Measurements from ENCODE around the gene NPW. TPM values are rescaled to one million over a fixed set of nuclear protein-coding genes. Genes with fewer than 3 reads are reported as not detected.
A peak's percentile ranks its signal among the peaks of the same experiment; 100 is the strongest.

NPW gene
- polyA plus RNA-seq, 1 donor (not counting 4 experiments of a cell fraction or from before 2014, with no cell fraction given) = not detected

DNA sequence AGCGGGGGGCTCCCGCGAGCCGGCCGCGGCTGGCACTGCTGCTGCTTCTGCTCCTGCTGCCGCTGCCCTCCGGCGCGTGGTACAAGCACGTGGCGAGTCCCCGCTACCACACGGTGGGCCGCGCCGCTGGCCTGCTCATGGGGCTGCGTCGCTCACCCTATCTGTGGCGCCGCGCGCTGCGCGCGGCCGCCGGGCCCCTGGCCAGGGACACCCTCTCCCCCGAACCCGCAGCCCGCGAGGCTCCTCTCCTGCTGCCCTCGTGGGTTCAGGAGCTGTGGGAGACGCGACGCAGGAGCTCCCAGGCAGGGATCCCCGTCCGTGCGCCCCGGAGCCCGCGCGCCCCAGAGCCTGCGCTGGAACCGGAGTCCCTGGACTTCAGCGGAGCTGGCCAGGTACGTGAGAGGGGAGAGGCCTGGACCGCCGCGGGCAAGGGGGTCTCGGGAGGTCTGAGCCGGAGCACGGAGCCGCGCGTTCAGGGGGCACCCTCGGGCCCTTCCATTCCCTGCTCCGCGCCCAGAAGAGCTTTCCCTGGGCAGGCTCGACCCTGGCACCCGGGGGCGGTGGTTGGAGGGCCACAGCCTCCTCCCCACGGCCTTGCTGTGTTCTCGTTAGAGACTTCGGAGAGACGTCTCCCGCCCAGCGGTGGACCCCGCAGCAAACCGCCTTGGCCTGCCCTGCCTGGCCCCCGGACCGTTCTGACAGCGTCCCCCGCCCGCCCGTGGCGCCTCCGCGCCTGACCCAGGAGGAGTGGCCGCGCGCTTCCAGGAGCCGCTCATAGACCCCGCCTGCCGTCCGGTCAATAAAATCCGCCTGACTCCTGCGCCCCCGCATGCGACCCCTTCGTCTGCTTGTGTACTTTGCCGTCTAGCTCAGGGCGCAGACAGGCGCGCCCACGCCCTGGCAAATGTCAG lies 591 bp downstream of the NPW start:
- Histone ChIP-seq H3K36me3 (ENCODE audit: control insufficient read depth in 2 of 2, extremely low read depth in 1 of 2, insufficient read depth in 2 of 2, low read length in 2 of 2) (no peaks in the 10 kb centered on the region), H3K9me3 (ENCODE audit: control insufficient read depth, low read depth, low read length) (no peaks in the 10 kb centered on the region), H4K20me1 (ENCODE audit: control insufficient read depth, extremely low read depth, insufficient read depth, low read length) (no peaks in the 10 kb centered on the region), H3K9ac (ENCODE audit: control insufficient read depth, extremely low read depth, insufficient read depth, low read length) (no peak overlapping the region), H3K4me1 (ENCODE audit: control insufficient read depth, extremely low read depth, insufficient read depth, low read length) (peaks cover 17% of the 10 kb centered on the region), H3K27ac (ENCODE audit: control insufficient read depth, insufficient read depth, low read length) (no peak overlapping the region), H3K27me3 (ENCODE audit: control insufficient read depth, extremely low read depth, insufficient read depth, low read length) (peaks cover 24% of the 10 kb centered on the region), H3K4me2 (ENCODE audit: control insufficient read depth, extremely low read depth, insufficient read depth, low read depth, low read length) (no peak overlapping the region), H2AFZ (ENCODE audit: control insufficient read depth, low read length) (no peak overlapping the region), H3K9me1 (ENCODE audit: control insufficient read depth, extremely low read depth, insufficient read depth, low read length) (no peaks in the 10 kb centered on the region), H3K4me3 (ENCODE audit: control insufficient read depth in 2 of 3, extremely low read depth in 1 of 3, insufficient read depth in 2 of 3, low read depth in 1 of 3, low read length in 3 of 3) (no peak overlapping the region), H3K79me2 (ENCODE audit: control insufficient read depth, insufficient read depth, low read length) (no peaks in the 10 kb centered on the region)
- no peak for DNase-seq (ENCODE audit: low read depth, low spot score)
- FAIRE-seq = no peak
- dilution Hi-C loops (cut with MboI; ENCODE audit: extremely low pct_ligation_motif_present, low sequenced_read_pairs) = no loop called here
- peak; percentile 52 for TF ChIP-seq EZH2 (IDR thresholded peaks at IDR 0.05; ENCODE audit: low read length)
- TF ChIP-seq, protein P1, sequence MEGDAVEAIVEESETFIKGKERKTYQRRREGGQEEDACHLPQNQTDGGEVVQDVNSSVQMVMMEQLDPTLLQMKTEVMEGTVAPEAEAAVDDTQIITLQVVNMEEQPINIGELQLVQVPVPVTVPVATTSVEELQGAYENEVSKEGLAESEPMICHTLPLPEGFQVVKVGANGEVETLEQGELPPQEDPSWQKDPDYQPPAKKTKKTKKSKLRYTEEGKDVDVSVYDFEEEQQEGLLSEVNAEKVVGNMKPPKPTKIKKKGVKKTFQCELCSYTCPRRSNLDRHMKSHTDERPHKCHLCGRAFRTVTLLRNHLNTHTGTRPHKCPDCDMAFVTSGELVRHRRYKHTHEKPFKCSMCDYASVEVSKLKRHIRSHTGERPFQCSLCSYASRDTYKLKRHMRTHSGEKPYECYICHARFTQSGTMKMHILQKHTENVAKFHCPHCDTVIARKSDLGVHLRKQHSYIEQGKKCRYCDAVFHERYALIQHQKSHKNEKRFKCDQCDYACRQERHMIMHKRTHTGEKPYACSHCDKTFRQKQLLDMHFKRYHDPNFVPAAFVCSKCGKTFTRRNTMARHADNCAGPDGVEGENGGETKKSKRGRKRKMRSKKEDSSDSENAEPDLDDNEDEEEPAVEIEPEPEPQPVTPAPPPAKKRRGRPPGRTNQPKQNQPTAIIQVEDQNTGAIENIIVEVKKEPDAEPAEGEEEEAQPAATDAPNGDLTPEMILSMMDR (optimal IDR thresholded peaks at IDR 0.05 in 1 of 3, IDR thresholded peaks at IDR 0.05 in 1 of 3, conservative IDR thresholded peaks at IDR 0.05 in 1 of 3; ENCODE audit: extremely low read depth in 1 of 3, insufficient read depth in 2 of 3, low read length in 3 of 3) = no peak

DNA sequence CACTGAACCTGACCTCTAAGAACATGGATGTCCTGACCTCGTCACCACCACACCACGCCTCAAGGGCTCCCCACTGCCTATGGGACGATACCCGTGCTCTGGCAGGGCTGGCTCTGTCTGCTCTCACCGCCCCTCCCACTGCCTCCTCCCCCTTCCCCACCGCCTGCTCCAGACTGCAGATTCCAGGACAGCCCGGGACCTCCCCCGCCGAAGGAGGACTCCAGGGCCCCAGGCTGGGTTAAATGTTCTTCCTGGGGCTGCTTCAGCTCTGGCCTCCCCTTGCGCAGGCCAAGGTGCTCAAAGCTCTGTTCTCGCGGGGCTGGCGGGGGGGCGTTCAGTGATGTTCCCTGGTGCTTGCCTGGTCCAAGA lies 3.1 kb downstream of the NPW start:
- peak overlapping the region; percentile 82 for H2AFZ ChIP-seq (ENCODE audit: control insufficient read depth, low read length)
- H3K4me3 ChIP-seq (ENCODE audit: control insufficient read depth in 2 of 3, extremely low read depth in 1 of 3, insufficient read depth in 2 of 3, low read depth in 1 of 3, low read length in 3 of 3) = peak overlapping the region in 1 of 3 experiments; percentile 55
- no peaks in the 10 kb centered on the region for H4K20me1 ChIP-seq (ENCODE audit: control insufficient read depth, extremely low read depth, insufficient read depth, low read length)
- H3K4me2 ChIP-seq (ENCODE audit: control insufficient read depth, extremely low read depth, insufficient read depth, low read depth, low read length) = peak overlapping the region; percentile 79
- H3K79me2 ChIP-seq (ENCODE audit: control insufficient read depth, insufficient read depth, low read length) = no peaks in the 10 kb centered on the region
- dilution Hi-C loops (cut with MboI; ENCODE audit: extremely low pct_ligation_motif_present, low sequenced_read_pairs) = no loop called here
- peaks cover 24% of the 10 kb centered on the region for H3K27me3 ChIP-seq (ENCODE audit: control insufficient read depth, extremely low read depth, insufficient read depth, low read length)
- peaks cover 14% of the 10 kb centered on the region for H3K4me1 ChIP-seq (ENCODE audit: control insufficient read depth, extremely low read depth, insufficient read depth, low read length)
- H3K36me3 ChIP-seq (ENCODE audit: control insufficient read depth in 2 of 2, extremely low read depth in 1 of 2, insufficient read depth in 2 of 2, low read length in 2 of 2) = no peaks in the 10 kb centered on the region
- H3K9me1 ChIP-seq (ENCODE audit: control insufficient read depth, extremely low read depth, insufficient read depth, low read length) = no peaks in the 10 kb centered on the region
- TF ChIP-seq, protein P1 (optimal IDR thresholded peaks at IDR 0.05 in 1 of 3, IDR thresholded peaks at IDR 0.05 in 1 of 3, conservative IDR thresholded peaks at IDR 0.05 in 1 of 3; ENCODE audit: extremely low read depth in 1 of 3, insufficient read depth in 2 of 3, low read length in 3 of 3) = no peak
- TF ChIP-seq EZH2 (IDR thresholded peaks at IDR 0.05; ENCODE audit: low read length) = no peak
- DNase-seq (ENCODE audit: low read depth, low spot score) (no peak), FAIRE-seq (no peak)
- no peaks in the 10 kb centered on the region for H3K9me3 ChIP-seq (ENCODE audit: control insufficient read depth, low read depth, low read length)
- no peak overlapping the region for H3K9ac ChIP-seq (ENCODE audit: control insufficient read depth, extremely low read depth, insufficient read depth, low read length)
- H3K27ac ChIP-seq (ENCODE audit: control insufficient read depth, insufficient read depth, low read length) = no peak overlapping the region

Data from keratinocyte (primary cell).